Stimulated activated CD8-positive, alpha-beta memory T cell treated with anti-CD3 and anti-CD28 coated beads, Interleukin-4, amount 100 ng/mL, for 4 hours (primary cell): ENCODE measurements around the gene UNC5A.

Experiments used
- DNase-seq, 2 donors: peaks; one replicate each; pipeline ENCODE4 v3.0.0-alpha.2; 2020; ENCODE audit warnings: low read depth in 2 of 2, low spot score in 1 of 2

Gene UNC5A

DNA sequence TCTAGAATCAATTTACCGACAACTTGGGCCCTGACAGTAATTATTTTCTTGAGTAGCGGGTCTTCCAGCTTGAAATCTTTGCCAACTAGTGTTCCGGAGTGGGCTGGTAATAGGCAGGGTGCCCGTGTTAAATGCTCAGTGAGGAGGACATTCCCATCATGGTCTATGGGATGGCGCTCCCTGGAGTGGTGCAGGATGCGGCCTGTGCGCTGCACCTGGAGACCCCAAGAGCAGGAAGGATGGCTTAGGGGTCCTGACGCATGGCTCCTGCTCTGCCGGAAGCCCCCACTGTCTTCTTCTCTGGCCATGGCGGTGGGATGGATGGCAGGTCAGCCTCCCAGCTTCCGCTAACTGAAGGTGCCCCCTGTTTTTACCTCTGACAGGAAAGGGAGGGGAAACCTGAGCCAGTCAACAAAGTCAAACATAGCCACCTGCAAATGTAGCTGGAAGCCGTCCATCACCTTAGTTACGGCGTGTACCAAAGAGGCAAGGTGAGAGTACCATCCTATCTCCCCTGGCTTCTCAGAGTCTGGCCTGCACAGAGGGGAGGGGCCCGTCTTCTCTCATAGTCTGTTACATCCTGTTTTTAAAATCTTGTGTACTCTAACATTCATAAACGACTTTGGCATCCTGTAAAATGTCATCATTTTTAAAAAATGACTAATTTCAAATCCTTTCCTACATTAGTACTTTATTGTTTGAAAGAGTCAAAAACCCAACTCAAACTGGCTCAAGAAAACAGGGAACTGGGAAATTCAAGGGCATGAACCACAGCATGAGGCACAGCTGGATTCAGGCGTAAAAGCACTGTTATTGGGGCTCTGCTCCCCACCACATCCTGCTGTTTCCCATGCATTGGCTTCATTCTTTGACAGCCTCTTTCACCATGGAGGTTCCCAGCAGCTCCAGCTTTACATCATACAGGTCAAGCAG is 28.5 kb upstream of the UNC5A start:
- no peak for DNase-seq

GRCh38 chr5:176784218-176785165 is 25.9 kb upstream of the UNC5A start:
- no peak for DNase-seq

DNA sequence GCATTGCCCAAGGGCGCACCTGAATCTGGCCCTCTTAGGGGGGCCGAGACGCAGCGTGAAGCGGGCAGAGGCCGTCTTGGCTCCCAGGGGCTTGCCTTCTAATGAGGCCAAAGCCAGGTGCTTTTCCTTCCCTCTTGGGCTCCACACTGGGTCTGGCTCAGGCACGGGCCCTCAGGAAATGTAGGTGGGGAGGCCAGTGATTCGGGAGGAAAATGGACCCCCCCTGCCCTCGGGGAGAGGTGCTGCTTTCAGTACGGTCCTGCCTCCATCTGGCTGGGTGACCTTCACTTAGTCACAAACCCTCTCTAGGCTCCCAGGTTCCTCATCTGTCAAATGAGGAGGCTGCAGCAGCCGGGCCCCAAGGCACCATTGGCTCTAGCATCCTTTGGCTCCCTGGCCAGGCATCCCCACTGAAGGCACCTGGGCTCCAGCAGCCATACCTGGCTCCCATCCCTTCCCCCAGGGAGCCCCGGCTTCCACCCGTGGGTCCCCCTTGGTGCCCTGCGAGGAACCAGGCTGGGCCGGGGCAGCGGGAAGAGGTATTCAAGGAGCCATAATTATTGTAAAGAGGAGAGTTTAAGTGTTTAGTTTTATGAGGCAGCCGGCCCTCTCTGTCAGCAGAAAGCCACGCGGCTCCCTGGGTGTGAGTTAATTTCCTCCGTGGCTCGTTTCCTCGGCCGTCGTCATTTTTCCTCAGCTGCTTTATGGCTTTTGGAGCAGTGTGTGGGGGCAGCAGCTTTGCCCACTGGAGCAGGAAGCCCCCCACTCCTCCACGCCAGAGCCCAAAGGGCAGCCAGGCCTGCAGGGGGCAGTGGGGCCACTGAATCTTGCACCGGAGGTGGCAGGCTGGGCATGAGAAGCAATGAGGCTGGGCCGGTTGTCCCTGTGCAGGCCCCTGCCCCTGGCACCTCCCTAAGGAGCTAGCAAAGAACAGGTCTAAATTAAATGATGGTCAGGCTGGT is 24.9 kb upstream of the UNC5A start:
- DNase-seq = no peak

DNA sequence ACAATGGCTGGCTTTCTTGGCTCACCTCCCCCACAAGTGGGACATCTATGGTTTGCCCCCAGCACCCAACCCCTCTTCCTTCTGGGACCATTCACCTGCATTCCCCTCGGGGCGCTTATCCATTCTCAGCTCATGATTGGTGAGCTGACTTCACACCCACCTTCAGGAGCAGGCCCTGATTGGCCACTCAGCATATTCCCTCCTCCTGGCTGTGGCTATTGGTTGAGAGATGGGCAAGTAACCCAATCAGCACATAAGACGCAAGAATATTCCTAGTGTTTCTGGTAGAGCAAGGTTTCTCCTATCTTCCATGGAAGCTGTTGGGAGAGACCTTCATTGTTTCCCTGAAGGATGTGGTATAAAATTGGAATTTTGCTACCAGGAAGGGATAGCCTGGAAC is 22.7 kb upstream of the UNC5A start:
- DNase-seq = no peak

DNA sequence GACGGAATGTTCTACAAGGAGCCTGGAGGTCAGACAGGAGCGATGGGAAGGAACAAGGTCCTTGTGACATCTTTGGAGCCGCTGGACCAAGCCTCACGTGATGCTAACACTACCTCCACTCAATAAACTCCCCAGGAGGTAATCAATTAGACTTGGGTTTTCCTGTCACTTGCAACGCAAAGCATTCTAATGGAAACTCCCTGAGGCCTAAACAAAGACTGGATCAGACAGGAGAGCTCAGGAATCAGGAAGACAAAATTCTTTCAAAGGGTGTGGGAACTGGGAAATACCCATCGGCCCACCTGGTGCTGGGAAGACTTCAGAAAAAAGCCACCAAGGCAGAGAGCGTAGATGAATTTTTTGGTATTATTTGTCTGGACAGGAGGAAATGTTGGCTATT is 22.3 kb upstream of the UNC5A start:
- no peak for DNase-seq

GRCh38 chr5:176788941-176789872 is 21.2 kb upstream of the UNC5A start:
- no peak for DNase-seq

DNA sequence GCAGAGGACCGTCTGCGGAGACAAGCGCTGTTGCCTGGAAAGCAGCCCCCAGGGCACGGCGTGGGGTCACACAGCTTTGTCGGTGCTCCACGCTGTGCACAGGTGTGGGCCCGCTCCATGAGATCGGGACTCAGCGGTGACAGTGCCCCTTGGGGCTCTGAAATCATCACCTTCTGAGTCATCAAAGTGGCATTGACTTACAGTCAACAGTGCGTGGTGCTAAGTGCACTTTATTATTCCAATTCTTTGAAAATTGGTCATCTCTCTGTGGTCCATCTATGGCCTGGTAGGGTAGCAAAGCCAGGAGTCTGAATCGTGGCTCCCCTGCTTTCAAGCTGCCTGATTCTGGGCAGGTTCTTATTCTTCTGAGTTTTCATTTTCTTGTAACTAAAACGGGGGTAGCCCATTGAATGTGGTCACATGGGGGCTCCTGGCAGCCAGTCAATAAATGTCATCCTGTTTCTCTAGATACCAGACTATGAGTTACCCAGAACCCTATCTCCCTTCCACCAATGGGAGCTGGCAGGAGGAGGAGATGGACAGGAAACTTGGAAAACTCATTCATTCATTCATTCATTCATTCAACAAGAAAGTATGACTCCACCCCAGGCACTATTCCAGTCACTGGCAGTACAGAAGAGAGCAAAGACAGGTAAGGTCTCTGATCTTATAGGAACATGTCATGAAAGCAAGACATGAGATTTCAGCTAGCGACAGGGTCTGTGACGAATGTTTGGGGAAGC is 20.3 kb upstream of the UNC5A start:
- DNase-seq = no peak

- no peak for DNase-seq
Measured at GRCh38 chr5:176790941-176791340, 19.4 kb upstream of the UNC5A start.

DNA sequence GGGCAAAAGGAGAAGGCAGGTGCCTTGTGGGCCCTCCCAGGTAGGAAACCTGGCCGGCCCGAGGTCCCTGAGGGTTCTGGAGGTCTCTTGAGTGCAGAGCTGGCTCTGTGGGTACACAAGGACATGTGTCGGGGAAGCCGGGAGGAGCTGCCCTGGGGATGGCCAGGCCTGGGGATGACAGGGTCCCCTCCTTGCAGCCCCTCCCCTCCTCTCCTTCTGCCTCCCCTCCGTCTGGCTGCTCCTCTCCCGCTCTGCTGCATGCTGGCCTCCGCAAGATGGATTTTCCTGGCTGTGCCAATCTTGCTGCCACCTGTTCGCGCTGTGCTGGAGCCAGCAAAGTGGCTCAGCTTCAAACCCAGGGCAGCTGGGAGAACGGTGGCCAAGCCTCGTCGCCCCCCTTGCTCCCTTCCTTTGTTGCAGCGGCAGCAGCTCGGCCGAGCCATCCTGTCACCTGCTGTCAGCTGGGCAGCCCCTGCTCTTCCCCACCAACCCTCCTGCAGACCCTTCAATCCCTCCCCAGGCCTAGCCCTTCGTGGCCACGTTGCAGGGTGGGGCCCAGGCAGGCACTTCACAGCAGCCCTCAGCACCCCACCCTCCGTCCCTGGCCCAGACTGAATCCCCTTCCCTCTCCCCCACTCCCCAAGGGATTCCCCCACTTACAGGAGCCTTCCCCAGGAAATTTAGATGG is 17.6 kb upstream of the UNC5A start:
- no peak for DNase-seq

DNA sequence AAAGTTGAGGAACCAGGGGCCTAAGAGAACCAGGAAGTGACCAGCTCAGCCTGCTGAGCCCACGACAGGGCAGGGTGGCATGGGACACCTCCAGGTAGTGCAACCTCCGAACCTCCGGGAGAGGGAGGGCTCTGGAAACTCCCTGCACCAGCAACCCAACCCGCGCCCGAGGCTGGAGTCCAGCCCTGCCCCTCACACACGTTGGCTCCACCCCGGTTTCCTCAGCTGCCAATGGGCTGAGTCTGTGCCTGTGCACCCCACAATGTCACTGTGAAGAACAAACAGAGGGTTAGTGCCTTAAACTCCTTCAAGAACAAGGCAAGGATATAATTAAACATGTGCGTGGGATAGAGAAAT is 17.0 kb upstream of the UNC5A start:
- DNase-seq = no peak

- no peak for DNase-seq
Measured at GRCh38 chr5:176793736-176794135, 16.6 kb upstream of the UNC5A start.

- DNase-seq = no peak
Measured at GRCh38 chr5:176794509-176794908, 15.8 kb upstream of the UNC5A start.

DNA sequence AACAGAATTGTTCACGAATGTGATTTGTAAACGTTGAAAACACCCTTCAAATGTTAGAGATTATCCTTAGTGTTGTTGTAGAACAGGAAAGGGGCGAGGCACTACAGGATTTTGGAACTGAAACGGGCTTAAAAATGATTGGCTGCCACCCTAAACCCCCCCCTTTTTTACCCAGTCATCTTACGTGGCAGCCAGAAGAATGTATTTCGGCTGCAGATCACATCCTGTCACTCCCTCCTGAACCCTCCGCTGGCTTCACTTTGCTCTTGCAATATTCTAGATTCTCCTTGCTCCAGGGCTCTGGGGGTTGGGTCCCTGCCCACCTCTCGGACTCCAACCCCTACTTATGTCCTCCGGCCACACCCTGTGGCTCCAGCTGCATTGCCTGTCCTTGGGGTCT is 13.9 kb upstream of the UNC5A start:
- no peak for DNase-seq

DNA sequence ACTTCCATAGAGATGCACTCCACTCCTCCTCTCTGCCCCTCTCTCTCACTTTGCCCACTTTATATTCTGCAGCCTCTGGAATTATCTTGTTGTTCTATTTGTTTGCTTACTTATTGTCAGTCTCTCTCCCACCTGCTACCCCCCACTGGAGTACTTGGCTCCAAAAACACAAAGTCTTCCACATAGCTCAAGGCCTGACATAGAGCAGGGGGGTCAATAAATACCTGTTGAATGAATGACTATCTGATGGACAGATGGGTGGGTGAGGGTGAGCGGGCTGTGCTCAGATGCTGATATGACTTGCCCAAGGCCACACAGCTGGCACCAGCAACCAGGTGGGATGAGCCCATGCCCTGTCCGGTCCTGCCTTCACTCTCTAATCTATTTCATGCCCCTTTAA is 13.4 kb upstream of the UNC5A start:
- no peak for DNase-seq

- no peak for DNase-seq
Measured at GRCh38 chr5:176797456-176798050, 12.8 kb upstream of the UNC5A start.

- no peak for DNase-seq
Measured at GRCh38 chr5:176798086-176798876, 12.1 kb upstream of the UNC5A start.

GRCh38 chr5:176798949-176799348 is 11.4 kb upstream of the UNC5A start:
- no peak for DNase-seq
